ENCODE results near the gene USP40. TPM values are rescaled to one million over a fixed set of nuclear protein-coding genes. Genes with fewer than 3 reads are reported as not detected.
"Not testable (repeated sequence)": the region's sequence is repeated elsewhere in the genome, so short reads cannot be mapped to it uniquely, and the experiment has no call there.

The USP40 gene
- total RNA-seq, 2 donors from 2014 or later: 11.6 to 12.5 TPM

GRCh38 chr2:233588400-233588799 is 21.8 kb upstream of the USP40 start:
- Histone ChIP-seq H3K4me1 (no peaks in the 10 kb centered on the region), H3K9me3 (no peaks in the 10 kb centered on the region), H3K27ac (no peak overlapping the region), H3K27me3 (no peaks in the 10 kb centered on the region), H3K36me3 (no peaks in the 10 kb centered on the region), H3K4me3 (no peak overlapping the region)
- DNase-seq (ENCODE audit: low spot score): no peak
- TF ChIP-seq, protein P1, sequence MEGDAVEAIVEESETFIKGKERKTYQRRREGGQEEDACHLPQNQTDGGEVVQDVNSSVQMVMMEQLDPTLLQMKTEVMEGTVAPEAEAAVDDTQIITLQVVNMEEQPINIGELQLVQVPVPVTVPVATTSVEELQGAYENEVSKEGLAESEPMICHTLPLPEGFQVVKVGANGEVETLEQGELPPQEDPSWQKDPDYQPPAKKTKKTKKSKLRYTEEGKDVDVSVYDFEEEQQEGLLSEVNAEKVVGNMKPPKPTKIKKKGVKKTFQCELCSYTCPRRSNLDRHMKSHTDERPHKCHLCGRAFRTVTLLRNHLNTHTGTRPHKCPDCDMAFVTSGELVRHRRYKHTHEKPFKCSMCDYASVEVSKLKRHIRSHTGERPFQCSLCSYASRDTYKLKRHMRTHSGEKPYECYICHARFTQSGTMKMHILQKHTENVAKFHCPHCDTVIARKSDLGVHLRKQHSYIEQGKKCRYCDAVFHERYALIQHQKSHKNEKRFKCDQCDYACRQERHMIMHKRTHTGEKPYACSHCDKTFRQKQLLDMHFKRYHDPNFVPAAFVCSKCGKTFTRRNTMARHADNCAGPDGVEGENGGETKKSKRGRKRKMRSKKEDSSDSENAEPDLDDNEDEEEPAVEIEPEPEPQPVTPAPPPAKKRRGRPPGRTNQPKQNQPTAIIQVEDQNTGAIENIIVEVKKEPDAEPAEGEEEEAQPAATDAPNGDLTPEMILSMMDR (IDR thresholded peaks at IDR 0.05): no peak

DNA sequence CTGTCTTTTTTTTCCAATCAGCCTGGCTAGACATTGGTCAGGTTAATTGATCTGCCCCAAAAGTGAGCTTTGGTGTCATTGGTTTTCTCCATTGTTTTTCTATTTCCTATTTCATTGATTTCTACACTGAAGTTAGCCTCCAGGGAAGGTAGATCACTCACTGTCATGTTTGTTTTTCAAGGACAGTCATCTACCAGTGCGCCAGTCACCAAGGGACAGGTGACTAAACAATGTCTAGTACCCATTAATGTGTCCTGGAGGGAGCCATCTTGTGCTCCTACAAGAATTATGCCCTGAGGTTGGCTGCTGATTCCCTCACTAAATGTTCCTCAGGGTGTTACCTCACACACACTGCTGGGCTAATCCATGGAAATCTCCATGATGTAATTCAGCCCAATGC is 17.6 kb upstream of the USP40 start:
- TF ChIP-seq, protein P1 (IDR thresholded peaks at IDR 0.05): no peak
- Histone ChIP-seq H3K36me3 (no peaks in the 10 kb centered on the region), H3K4me3 (no peak overlapping the region), H3K27me3 (no peaks in the 10 kb centered on the region), H3K9me3 (no peaks in the 10 kb centered on the region), H3K4me1 (no peaks in the 10 kb centered on the region), H3K27ac (no peak overlapping the region)
- no peak for DNase-seq (ENCODE audit: low spot score)

- not testable (repeated sequence) for H3K4me3 ChIP-seq; H3K27me3 ChIP-seq; H3K4me1 ChIP-seq; DNase-seq (ENCODE audit: low spot score); H3K36me3 ChIP-seq; H3K9me3 ChIP-seq; H3K27ac ChIP-seq
Observed at GRCh38 chr2:233583217-233583965, 16.8 kb upstream of the USP40 start.

GRCh38 chr2:233577341-233577740 is 10.8 kb upstream of the USP40 start:
- H3K27me3 ChIP-seq; H3K4me3 ChIP-seq; DNase-seq (ENCODE audit: low spot score); H3K9me3 ChIP-seq; H3K36me3 ChIP-seq; H3K4me1 ChIP-seq; H3K27ac ChIP-seq: not testable (repeated sequence)

GRCh38 chr2:233572468-233572867 is 5.9 kb upstream of the USP40 start:
- Histone ChIP-seq H3K27ac (no peak overlapping the region), H3K36me3 (no peaks in the 10 kb centered on the region), H3K4me1 (no peaks in the 10 kb centered on the region), H3K9me3 (no peaks in the 10 kb centered on the region), H3K4me3 (no peak overlapping the region), H3K27me3 (no peaks in the 10 kb centered on the region)
- TF ChIP-seq, protein P1 (IDR thresholded peaks at IDR 0.05): no peak
- DNase-seq (ENCODE audit: low spot score): no peak

GRCh38 chr2:233571462-233571861 is 4.9 kb upstream of the USP40 start:
- Histone ChIP-seq H3K27me3 (no peaks in the 10 kb centered on the region), H3K4me3 (no peak overlapping the region), H3K27ac (no peak overlapping the region), H3K4me1 (no peaks in the 10 kb centered on the region), H3K36me3 (no peaks in the 10 kb centered on the region), H3K9me3 (no peaks in the 10 kb centered on the region)
- TF ChIP-seq, protein P1 (IDR thresholded peaks at IDR 0.05): no peak
- DNase-seq (ENCODE audit: low spot score): no peak

- Histone ChIP-seq H3K27me3 (no peaks in the 10 kb centered on the region), H3K9me3 (no peaks in the 10 kb centered on the region), H3K4me3 (no peak overlapping the region), H3K4me1 (no peaks in the 10 kb centered on the region), H3K27ac (no peak overlapping the region), H3K36me3 (no peaks in the 10 kb centered on the region)
- TF ChIP-seq, protein P1 (IDR thresholded peaks at IDR 0.05): no peak
- no peak for DNase-seq (ENCODE audit: low spot score)
Observed at GRCh38 chr2:233571001-233571400, 4.4 kb upstream of the USP40 start.

Data from right atrium auricular region (tissue), 2 donors.